ENCODE data around the gene C22orf15. TPM values are rescaled to one million over a fixed set of nuclear protein-coding genes. Genes with fewer than 3 reads are reported as not detected.

Gene C22orf15
- total RNA-seq, 1 donor from 2014 or later: not detected

DNA sequence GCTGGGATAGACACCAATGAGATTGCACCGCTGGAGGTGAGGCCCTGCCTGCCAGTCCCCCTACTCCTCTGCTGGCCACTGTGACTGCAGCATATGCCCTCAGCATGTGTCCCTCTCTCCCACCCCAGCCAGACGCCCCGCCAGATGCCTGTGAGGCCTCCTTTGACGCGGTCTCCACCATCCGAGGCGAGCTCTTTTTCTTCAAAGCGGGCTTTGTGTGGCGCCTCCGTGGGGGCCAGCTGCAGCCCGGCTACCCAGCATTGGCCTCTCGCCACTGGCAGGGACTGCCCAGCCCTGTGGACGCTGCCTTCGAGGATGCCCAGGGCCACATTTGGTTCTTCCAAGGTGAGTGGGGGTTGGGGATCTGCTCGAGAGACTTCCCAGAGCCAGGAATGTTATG is 18.3 kb downstream of the C22orf15 start:
- Histone ChIP-seq H3K4me1 (peaks cover 30% of the 10 kb centered on the region), H3K27ac (peak overlapping the region; percentile 17)

GRCh38 chr22:23781511-23782183 is 18.9 kb downstream of the C22orf15 start:
- H3K27me3 ChIP-seq: no peaks in the 10 kb centered on the region
- DNase-seq (ENCODE audit: extremely low spot score in 2 of 2): no peak
- peaks cover 36% of the 10 kb centered on the region for H3K4me1 ChIP-seq
- H3K36me3 ChIP-seq: no peaks in the 10 kb centered on the region
- H3K4me3 ChIP-seq: no peak overlapping the region
- peak in 1 of 2 donors; percentile 42 for TF ChIP-seq POLR2AphosphoS5 (IDR thresholded peaks at IDR 0.05; ENCODE audit: insufficient read depth in 1 of 2, low read depth in 1 of 2)
- no peak for TF ChIP-seq POLR2A (IDR thresholded peaks at IDR 0.05)
- peak overlapping the region; percentile 17 for H3K27ac ChIP-seq
- intact Hi-C loops (cut with DNase I): no loop called here
- H3K9me3 ChIP-seq: no peaks in the 10 kb centered on the region

More for the DNA sequence above, 18.3 kb downstream of the C22orf15 start:
- H3K9me3 ChIP-seq: no peaks in the 10 kb centered on the region
- H3K27me3 ChIP-seq: no peaks in the 10 kb centered on the region
- H3K36me3 ChIP-seq: no peaks in the 10 kb centered on the region
- TF ChIP-seq POLR2A (IDR thresholded peaks at IDR 0.05): no peak
- no peak for TF ChIP-seq CTCF (IDR thresholded peaks at IDR 0.05)
- no peak for TF ChIP-seq POLR2AphosphoS5 (IDR thresholded peaks at IDR 0.05; ENCODE audit: insufficient read depth in 1 of 2, low read depth in 1 of 2)
- intact Hi-C loops (cut with DNase I): no loop called here
- no peak overlapping the region for H3K4me3 ChIP-seq
- no peak for DNase-seq (ENCODE audit: extremely low spot score in 2 of 2)

DNA sequence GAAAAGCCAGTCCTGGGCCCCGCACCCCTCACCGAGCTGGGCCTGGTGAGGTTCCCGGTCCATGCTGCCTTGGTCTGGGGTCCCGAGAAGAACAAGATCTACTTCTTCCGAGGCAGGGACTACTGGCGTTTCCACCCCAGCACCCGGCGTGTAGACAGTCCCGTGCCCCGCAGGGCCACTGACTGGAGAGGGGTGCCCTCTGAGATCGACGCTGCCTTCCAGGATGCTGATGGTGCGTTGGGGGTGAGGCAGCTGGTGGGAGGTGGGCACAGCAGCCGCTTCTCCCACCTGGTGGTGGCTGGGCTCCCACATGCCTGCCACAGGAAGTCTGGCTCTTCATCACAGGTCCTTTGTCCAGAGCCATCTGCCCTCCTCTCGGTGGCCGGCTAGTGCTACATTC is 19.5 kb downstream of the C22orf15 start:
- Histone ChIP-seq H3K27me3 (no peaks in the 10 kb centered on the region), H3K27ac (no peak overlapping the region), H3K36me3 (no peaks in the 10 kb centered on the region), H3K4me1 (peaks cover 36% of the 10 kb centered on the region), H3K9me3 (no peaks in the 10 kb centered on the region), H3K4me3 (no peak overlapping the region)
- intact Hi-C loops (cut with DNase I): no loop called here
- DNase-seq (ENCODE audit: extremely low spot score in 2 of 2): no peak
- TF ChIP-seq POLR2A (IDR thresholded peaks at IDR 0.05): no peak
- no peak for TF ChIP-seq POLR2AphosphoS5 (IDR thresholded peaks at IDR 0.05; ENCODE audit: insufficient read depth in 1 of 2, low read depth in 1 of 2)
- TF ChIP-seq CTCF (IDR thresholded peaks at IDR 0.05): no peak

DNA sequence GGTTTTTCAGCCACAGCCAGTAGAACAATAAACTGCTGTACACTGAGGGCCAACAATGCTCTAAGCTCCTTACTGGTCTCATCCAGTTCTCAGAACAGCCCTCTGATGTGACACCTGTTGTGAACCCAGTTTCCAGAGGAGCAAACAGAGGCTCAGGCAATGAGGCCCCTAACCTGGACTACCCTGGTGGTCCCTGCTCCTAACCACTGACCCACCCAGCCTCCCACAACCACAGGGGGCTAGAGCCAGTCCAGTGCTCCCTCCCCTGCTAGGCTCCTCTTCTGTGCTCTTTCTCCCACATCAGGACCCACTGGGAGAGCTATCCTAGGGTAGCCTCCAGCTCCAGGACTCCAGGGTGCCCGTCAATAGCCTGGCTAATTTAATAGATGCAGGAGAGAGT is 19.9 kb downstream of the C22orf15 start:
- no peak overlapping the region for H3K27ac ChIP-seq
- intact Hi-C loops (cut with DNase I): no loop called here

More for the DNA sequence above, 19.9 kb downstream of the C22orf15 start:
- no peaks in the 10 kb centered on the region for H3K36me3 ChIP-seq
- TF ChIP-seq CTCF (IDR thresholded peaks at IDR 0.05) (no peak), POLR2AphosphoS5 (IDR thresholded peaks at IDR 0.05; ENCODE audit: insufficient read depth in 1 of 2, low read depth in 1 of 2) (no peak), POLR2A (IDR thresholded peaks at IDR 0.05) (no peak)
- no peak overlapping the region for H3K4me3 ChIP-seq
- DNase-seq (ENCODE audit: extremely low spot score in 2 of 2): no peak
- no peaks in the 10 kb centered on the region for H3K9me3 ChIP-seq
- peaks cover 40% of the 10 kb centered on the region for H3K4me1 ChIP-seq
- H3K27me3 ChIP-seq: no peaks in the 10 kb centered on the region

All from vagina (tissue), 2 donors.